ENCODE results near the gene ABCC2.

DNA sequence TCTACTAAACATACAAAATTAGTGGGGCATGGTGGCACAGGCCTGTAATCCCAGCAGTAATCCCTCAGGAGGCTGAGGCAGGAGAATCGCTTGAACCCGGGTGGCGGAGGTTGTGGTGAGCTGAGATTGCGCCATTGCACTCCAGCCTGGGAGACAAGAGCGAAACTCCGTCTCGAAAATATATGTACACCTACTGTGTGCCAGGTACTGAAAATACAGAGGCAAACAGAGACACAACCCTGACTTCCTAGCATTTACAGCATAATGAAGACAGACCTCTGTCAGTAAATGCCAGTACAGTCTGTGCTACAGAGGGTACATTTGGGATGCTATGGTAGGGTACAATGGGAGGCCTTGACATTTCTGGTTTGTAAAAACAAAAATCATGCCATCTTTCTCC, 66.6 kb downstream of the ABCC2 start:
- TF ChIP-seq SUZ12 (IDR thresholded peaks at IDR 0.05; ENCODE audit: extremely low read depth, insufficient read depth, insufficient read length) (no peak), ZNF274 (IDR thresholded peaks at IDR 0.05; ENCODE audit: low read depth, low read length) (no peak)

Data from NT2/D1 (cell line).